ENCODE data around the gene IRF2. TPM values are rescaled to one million over a fixed set of nuclear protein-coding genes. Genes with fewer than 3 reads are reported as not detected.

IRF2 gene
- total RNA-seq, 2 experiments from 2014 or later = 11.4 to 14.9 TPM

- Mint-ChIP-seq H3K27me3 (no peaks in the 10 kb centered on the region), H3K27ac (no peak overlapping the region), H3K36me3 (ENCODE audit: low read depth) (peaks cover 47% of the 10 kb centered on the region), H3K4me1 (ENCODE audit: low read depth) (peaks cover 82% of the 10 kb centered on the region), H3K4me3 (no peak overlapping the region), H3K9me3 (no peaks in the 10 kb centered on the region)
- Histone ChIP-seq H3K4me1 (ENCODE audit: insufficient read depth, low read length) (peaks cover 54% of the 10 kb centered on the region), H3K27me3 (ENCODE audit: control insufficient read depth in 1 of 2, insufficient read depth in 2 of 2, low read length in 2 of 2) (no peaks in the 10 kb centered on the region), H3K4me3 (ENCODE audit: low read length) (no peak overlapping the region), H3K27ac (ENCODE audit: low read depth in 1 of 2, low read length in 2 of 2) (no peak overlapping the region), H3K36me3 (ENCODE audit: insufficient read depth, low read length) (peaks cover 29% of the 10 kb centered on the region), H3K9me3 (ENCODE audit: control insufficient read depth in 1 of 2, insufficient read depth in 1 of 2, low read length in 2 of 2) (no peaks in the 10 kb centered on the region)
- DNase-seq (no peak), ATAC-seq (ENCODE audit: poor library complexity) (no peak)
- ChIA-PET CTCF (no interaction called here), POLR2A (interaction anchor here (0.6 to 0.7 kb wide), 2 partner anchors 23 to 35 kb away, joined by 3 read pairs; no protein-coding TSS in a partner anchor)
- intact Hi-C loops (cut with DNase I, micrococcal nuclease) = loop anchor here in 1 of 2 experiments (5.0 kb wide), 1 partner anchor 34 kb away; no protein-coding TSS in a partner anchor
- TF ChIP-seq CTCF (IDR thresholded peaks at IDR 0.05) = no peak
Measured at GRCh38 chr4:184451726-184452125, 22.6 kb downstream of the IRF2 start.

GRCh38 chr4:184450743-184451535, 23.4 kb downstream of the IRF2 start:
- peaks cover 50% of the 10 kb centered on the region for H3K36me3 Mint-ChIP-seq (ENCODE audit: low read depth)
- no peak for TF ChIP-seq CTCF (IDR thresholded peaks at IDR 0.05)
- H3K4me1 Mint-ChIP-seq (ENCODE audit: low read depth) = peaks cover 85% of the 10 kb centered on the region
- Histone ChIP-seq H3K4me1 (ENCODE audit: insufficient read depth, low read length) (peaks cover 58% of the 10 kb centered on the region), H3K9me3 (ENCODE audit: control insufficient read depth in 1 of 2, insufficient read depth in 1 of 2, low read length in 2 of 2) (no peaks in the 10 kb centered on the region), H3K27ac (ENCODE audit: low read depth in 1 of 2, low read length in 2 of 2) (no peak overlapping the region), H3K36me3 (ENCODE audit: insufficient read depth, low read length) (peaks cover 22% of the 10 kb centered on the region), H3K27me3 (ENCODE audit: control insufficient read depth in 1 of 2, insufficient read depth in 2 of 2, low read length in 2 of 2) (no peaks in the 10 kb centered on the region), H3K4me3 (ENCODE audit: low read length) (no peak overlapping the region)
- no peaks in the 10 kb centered on the region for H3K27me3 Mint-ChIP-seq
- CTCF ChIA-PET = interaction anchor here (1.3 kb wide), 1 partner anchor 187 kb away, joined by 4 read pairs; no protein-coding TSS in a partner anchor
- DNase-seq (no peak), ATAC-seq (ENCODE audit: poor library complexity) (no peak)
- H3K9me3 Mint-ChIP-seq = no peaks in the 10 kb centered on the region
- intact Hi-C loops (cut with DNase I, micrococcal nuclease) = loop anchor here in 1 of 2 experiments (5.0 kb wide), 1 partner anchor 34 kb away; no protein-coding TSS in a partner anchor
- POLR2A ChIA-PET = interaction anchor here (1.1 kb wide), 1 partner anchor 86 kb away, joined by 3 read pairs; no protein-coding TSS in a partner anchor
- H3K4me3 Mint-ChIP-seq = no peak overlapping the region
- no peak overlapping the region for H3K27ac Mint-ChIP-seq

GRCh38 chr4:184450045-184450444, 24.3 kb downstream of the IRF2 start:
- no peak for TF ChIP-seq CTCF (IDR thresholded peaks at IDR 0.05)
- no peaks in the 10 kb centered on the region for H3K9me3 Mint-ChIP-seq
- Histone ChIP-seq H3K4me1 (ENCODE audit: insufficient read depth, low read length) (peaks cover 67% of the 10 kb centered on the region), H3K9me3 (ENCODE audit: control insufficient read depth in 1 of 2, insufficient read depth in 1 of 2, low read length in 2 of 2) (no peaks in the 10 kb centered on the region), H3K27ac (ENCODE audit: low read depth in 1 of 2, low read length in 2 of 2) (no peak overlapping the region), H3K4me3 (ENCODE audit: low read length) (no peak overlapping the region), H3K27me3 (ENCODE audit: control insufficient read depth in 1 of 2, insufficient read depth in 2 of 2, low read length in 2 of 2) (no peaks in the 10 kb centered on the region), H3K36me3 (ENCODE audit: insufficient read depth, low read length) (peaks cover 22% of the 10 kb centered on the region)
- intact Hi-C loops (cut with DNase I, micrococcal nuclease) = loop anchor here in 1 of 2 experiments (5.0 kb wide), 1 partner anchor 33 kb away; no protein-coding TSS in a partner anchor
- ChIA-PET CTCF (no interaction called here), POLR2A (interaction anchor here (1.1 to 2.6 kb wide), 2 partner anchors 25 to 87 kb away, joined by 3 to 12 read pairs; partner anchors contain the start of gene IRF2)
- peak overlapping the region; percentile 12 for H3K4me3 Mint-ChIP-seq
- H3K27me3 Mint-ChIP-seq = no peaks in the 10 kb centered on the region
- H3K36me3 Mint-ChIP-seq (ENCODE audit: low read depth) = peaks cover 52% of the 10 kb centered on the region
- no peak for DNase-seq
- peaks cover 83% of the 10 kb centered on the region for H3K4me1 Mint-ChIP-seq (ENCODE audit: low read depth)
- no peak for ATAC-seq (ENCODE audit: poor library complexity)
- peak overlapping the region; percentile 85 for H3K27ac Mint-ChIP-seq
